HG02870 (cell line): ENCODE results near the gene NUP188.

Source experiments
- ATAC-seq: cut with Tn5 transposase; IDR thresholded peaks from one replicate; pipeline ENCODE4 v1.9.1; 2021; ENCODE audit warnings: mild to moderate bottlenecking, moderate library complexity; ENCODE audit not compliant: unreplicated experiment

Gene NUP188

GRCh38 chr9:129005336-129005997 is 58.0 kb downstream of the NUP188 start:
- ATAC-seq, result no peak

- no peak for ATAC-seq
These were observed 59.0 kb downstream of the NUP188 start for GRCh38 chr9:129006328-129007034.

DNA sequence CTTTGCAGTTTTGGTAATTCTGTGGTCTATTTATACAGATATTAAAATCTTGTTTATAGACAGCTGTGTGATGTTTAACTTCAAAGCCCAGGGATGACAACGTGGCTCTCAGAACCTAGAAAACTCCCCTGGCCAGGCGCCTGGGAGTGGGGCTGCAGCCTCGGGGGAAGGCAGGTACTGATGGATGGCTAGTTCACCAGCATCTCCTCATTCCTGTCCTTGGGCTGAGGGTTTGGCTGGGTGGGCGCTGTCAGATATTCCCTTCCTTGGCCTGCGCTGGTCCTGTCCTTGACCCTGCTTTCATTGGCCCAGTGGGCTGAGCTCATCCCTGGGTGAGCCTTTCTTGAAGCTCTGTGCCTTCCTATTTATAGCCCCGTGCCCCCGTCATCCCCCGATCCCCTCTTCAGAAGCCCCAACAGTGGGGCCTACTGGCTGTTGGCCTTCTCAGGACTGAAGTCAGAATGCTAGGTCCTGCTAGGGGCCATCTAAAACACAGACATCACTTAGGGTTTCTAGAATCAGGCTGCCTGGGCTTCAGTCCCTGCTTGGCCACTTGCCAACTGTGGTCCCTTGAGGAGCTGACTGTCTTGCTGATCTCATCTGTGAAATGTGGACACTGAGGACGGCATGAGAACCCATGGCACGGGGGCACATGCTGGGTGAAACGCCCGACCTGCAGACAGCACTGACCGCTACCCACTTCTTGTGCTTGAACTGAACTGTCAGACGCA is 59.7 kb downstream of the NUP188 start:
- ATAC-seq, result no peak

- ATAC-seq, result no peak
These were observed 60.4 kb downstream of the NUP188 start for GRCh38 chr9:129007766-129008468.

DNA sequence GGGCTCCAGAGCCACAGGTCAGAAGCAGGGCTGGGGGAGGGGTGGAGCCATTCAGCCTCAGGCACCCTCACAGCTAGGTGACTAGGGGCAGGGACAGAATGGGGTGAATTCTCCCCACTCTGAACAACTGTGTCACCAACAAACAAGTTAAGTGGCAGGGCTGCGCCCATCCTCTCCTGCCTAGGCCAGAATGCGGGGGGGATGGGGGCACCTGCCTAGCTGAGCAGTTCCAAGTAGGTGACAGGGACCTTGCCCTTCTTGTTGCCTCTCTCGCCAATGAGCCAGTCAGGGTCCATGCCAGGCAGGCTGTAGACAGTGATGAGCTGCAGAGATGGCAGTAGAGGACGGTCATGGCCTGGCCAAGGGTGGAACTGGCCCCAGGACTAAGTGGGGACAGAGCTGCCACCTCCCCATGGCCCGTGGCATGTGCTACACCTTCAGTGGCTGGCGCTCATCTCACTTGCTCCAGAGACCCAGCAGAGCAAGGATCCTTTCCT is 61.0 kb downstream of the NUP188 start:
- no peak for ATAC-seq

- ATAC-seq, result no peak
These were observed 61.6 kb downstream of the NUP188 start for GRCh38 chr9:129008986-129009583.

DNA sequence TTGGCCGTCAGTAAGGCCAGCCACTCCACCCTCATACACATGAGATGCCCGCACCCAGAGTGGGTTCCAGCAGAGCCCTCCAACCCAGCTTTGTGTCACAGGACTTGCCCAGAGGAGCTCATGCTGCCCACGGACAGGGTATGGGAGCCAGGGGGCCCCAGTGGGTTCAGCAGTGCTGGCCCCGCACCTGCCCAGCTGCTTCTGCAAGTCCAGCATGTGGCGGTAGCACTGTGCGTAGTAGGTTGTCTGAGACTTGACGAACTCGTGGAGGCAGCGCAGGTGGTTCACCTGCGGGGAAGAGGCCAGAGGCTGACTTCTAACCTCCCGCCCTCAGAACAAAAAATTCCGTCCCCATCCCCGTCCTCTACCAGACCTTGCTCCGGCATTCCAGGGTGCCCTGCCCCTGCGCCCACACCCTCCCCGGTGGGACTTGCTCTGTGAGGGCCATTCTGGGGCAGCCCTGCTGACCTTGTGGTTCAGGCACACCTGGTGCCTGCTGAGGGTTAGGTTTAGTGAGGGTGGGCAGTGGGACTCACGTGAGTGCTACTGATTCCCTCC is 62.2 kb downstream of the NUP188 start:
- no peak for ATAC-seq

GRCh38 chr9:129010267-129010975 is 62.9 kb downstream of the NUP188 start:
- no peak for ATAC-seq

DNA sequence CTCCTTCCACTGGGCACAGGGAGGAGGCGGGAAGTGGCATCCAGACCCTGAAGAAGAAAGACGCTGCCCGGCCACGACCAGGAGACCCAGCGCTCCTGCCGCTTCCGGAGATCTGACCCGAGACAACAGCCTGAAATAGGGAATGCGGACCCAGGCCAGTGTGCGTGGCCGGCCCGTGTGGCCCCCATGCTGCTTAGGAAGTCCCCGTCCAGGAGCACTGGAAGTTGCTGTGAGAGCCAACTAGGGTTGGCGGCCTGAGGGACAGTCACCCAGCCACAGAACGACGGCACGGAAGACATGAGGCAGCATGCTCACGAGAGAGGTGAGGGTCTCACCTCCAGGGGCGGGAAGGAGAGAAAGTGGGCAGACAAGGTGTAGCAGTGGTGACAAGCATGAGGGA is 63.7 kb downstream of the NUP188 start:
- ATAC-seq, result no peak

DNA sequence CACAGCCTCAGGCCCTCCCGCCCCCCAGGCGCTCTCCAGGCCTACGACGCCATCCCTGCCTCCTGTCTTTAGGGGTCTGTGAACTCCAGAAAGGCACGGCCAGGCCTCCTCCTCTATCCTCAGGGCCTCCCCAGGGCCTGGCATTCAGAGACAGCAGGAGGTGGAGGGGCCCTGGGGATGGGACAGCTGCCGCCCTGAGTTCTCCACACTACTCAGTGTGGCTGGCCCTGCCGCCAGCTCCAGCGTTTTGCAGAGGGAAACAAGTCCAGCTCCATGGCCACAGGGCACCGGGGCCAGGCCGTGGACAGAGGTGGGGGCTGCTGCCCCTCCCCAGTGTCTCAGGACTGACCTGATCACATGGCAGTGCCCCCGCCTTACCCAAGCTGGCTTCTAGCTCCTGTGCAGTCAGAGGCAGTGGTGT is 64.3 kb downstream of the NUP188 start:
- ATAC-seq, result no peak

DNA sequence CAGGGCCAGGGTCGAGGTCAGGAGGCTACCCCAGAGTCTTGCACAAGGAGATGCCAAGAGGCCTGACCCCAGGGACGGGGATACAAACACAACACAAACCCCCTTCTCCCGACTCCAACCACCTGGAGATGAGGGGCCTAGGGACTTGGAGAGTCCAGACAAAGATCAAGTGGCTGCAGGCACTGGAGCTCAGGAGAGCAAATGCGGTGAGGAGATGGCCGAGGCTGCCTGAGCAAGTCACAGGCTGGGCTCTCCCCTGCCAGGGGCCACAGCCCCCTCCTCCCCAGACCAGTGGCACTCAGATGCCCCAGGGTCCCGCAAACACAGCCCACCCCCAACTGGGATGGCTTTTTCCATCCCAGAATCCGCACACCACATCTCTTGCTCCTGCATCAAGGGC is 64.8 kb downstream of the NUP188 start:
- ATAC-seq, result no peak

DNA sequence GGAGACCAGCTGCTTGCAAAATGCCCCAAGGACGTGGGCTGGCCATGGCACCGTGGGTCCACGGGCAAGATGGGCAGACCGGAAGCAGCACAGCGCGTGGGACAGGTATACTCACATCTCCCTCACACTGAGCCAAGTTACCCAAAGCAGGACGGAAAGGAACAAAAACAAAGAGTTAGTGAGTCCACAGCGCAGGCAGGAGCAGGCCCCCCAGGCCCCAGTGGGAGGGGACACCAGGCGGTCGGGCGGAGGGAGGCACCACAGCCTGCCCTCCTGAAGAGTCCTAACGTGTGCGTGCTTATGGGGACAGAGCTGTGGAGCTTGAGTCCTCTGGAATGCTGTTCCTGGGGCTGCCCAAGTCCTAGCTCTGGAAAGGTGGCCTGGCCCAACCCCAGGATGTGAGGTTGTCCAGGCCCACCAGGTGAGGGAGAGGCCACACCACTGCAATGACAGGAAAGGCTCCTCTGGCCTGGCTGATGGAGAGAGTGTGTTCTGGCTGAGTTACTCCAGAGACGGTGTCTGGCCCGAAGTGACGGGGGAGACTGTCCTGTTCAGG is 65.5 kb downstream of the NUP188 start:
- ATAC-seq, result no peak

DNA sequence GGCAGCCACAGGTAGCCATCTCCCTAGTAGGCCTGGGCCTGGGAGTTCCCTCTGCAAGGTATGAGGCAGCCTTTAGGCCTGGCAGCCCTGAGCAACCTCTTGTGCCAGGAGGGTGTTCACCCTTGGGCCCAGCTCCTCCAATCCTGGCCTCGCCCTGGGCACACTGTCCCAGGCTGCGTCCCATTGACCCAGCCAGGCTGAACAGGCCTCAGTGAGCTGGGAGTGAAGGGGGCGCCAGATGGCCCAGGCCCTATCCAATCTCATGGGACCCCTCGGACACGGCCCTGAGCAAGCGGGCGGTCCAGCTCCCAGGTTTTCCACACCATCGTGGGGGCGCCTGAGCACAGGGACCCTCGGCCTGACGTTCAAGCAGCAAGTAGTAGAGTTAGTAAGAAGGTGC is 66.2 kb downstream of the NUP188 start:
- ATAC-seq, result no peak

GRCh38 chr9:129014124-129014523 is 66.6 kb downstream of the NUP188 start:
- ATAC-seq, result no peak

DNA sequence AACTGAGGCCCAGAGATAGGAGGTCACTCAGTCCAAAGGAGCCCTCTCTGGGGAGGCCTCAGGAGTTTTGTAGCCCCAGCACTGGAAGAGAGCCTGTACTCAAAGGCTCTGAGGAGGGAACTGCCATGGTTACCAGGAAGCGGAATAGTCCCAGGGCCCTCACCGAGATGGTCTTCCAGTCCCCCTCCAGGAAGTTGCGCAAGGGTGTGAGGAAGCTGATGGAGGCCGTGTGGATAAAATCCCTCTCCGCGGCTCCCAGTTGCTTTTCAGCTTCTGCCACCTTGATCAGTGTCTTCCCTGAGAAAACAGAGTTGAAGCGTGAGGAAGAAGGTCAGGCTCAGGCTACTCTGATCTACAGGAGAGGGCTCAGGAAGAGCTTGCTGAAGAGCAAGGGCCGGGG is 67.1 kb downstream of the NUP188 start:
- no peak for ATAC-seq

GRCh38 chr9:129021091-129021490 is 73.6 kb downstream of the NUP188 start:
- ATAC-seq, result peak; percentile 72

DNA sequence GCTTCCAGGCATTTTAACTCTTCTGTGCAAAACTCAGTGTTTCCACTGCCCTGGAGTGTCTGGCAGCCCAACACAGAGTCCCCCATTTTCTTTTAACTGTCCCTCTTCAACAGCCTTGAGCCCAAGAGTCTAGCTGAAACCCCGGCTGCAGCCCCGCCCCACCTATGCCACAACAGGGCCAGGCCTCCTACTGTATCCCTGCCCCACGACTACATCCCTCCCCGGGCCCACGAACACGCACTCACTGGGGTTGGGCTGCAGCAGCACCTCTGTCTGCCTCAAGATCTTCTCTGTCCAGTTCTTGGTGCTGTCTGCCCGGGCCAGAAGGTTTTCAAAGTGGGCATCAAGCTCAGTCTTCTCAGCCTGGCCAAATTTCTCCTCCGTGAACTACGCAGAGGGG is 74.5 kb downstream of the NUP188 start:
- no peak for ATAC-seq

DNA sequence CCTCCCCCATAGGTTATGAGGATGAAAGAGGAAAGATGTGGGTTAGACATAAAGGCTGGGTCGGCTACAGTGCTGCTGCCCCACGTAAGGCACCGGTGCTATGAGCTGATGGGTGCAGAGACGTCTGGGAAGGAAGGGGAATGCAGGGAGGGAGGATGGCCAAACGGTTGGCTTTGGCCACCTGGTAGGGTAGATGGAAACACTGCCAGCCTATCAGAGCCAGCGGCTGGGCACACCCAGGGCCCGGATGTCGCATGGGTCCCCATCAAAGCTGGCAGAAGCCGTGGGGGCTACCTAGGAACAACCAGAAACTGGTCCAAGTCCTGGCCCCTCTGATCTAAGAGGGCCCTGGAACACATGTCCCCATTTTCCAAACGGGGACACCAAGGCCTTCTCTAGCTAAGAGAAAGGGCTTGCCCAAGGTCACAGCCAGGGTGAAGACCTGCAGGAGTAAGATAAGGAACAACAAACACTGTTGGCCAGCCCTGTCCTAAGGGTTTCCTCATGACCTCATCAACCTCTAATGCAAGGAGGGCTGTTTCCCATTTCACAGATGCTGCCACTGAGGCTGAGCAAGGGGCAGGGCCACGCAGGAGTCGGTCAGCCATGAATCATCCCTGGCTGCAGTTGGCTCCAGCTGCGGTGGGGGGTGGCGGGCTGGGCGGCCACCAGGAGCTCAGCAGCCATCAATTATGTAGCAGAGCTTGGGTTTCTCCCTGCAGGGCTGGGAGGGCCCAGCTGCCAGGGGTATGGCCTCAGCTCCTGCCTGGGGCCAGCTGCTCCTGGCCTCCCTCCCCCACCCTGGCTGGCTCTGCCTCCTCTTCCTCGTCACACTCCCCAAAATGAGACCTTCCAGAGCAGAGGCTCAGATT is 75.8 kb downstream of the NUP188 start:
- ATAC-seq, result no peak

DNA sequence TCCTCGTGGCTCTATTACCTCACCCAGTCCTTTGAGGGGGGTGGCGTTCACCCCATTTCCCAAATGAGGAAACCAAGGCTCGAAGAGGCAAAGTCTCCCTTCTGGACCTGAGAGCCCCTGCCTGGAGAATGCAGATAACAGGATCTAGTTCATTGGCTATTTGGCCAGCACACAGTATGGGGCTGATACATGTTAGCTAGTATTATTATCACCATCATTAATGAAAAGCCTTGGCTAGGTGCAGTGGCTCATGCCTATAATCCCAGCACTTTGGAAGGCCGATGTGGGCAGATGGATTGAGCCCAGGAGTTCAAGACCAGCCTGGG is 76.4 kb downstream of the NUP188 start:
- ATAC-seq, result no peak
